ENCODE measurements around the gene GLT1D1. TPM values are rescaled to one million over a fixed set of nuclear protein-coding genes. Genes with fewer than 3 reads are reported as not detected.
A peak's percentile ranks its signal among the peaks of the same experiment; 100 is the strongest.

The GLT1D1 gene
- total and polyA plus RNA-seq, 2 of the 8 experiments (the other 6 are each of a cell fraction or from before 2014, with no cell fraction given), result 1.5 to 3.6 TPM

GRCh38 chr12:128938886-128939285 lies 85.6 kb downstream of the GLT1D1 start:
- Histone ChIP-seq H2BK120ac (replicated peaks; ENCODE audit: low read depth, low read length) (no peak overlapping the region), H3K27me3 (replicated peaks in 1 of 4; ENCODE audit: control insufficient read depth in 3 of 4, extremely low read depth in 1 of 4, insufficient read depth in 3 of 4, low read length in 3 of 4) (no peaks in the 10 kb centered on the region; a peak in 1 of 7 replicates), H4K8ac (ENCODE audit: extremely low read depth, insufficient read depth, low read length) (no peak overlapping the region), H3K56ac (replicated peaks; ENCODE audit: insufficient read length, low read depth, low read length) (no peak overlapping the region), H3K9me3 (ENCODE audit: insufficient read depth in 2 of 2, low read depth in 1 of 2, low read length in 1 of 2) (no peaks in the 10 kb centered on the region), H3K4ac (replicated peaks; ENCODE audit: insufficient read length, low read depth, low read length) (no peak overlapping the region), H3K4me2 (ENCODE audit: insufficient read depth in 1 of 2, low read depth in 2 of 2, low read length in 2 of 2) (no peak overlapping the region), H3K23ac (ENCODE audit: insufficient read length) (no peak overlapping the region), H3K79me1 (ENCODE audit: low read depth, low read length) (no peaks in the 10 kb centered on the region), H4K20me1 (replicated peaks in 1 of 2; ENCODE audit: control insufficient read depth in 1 of 2, insufficient read depth in 2 of 2, low read length in 2 of 2) (no peaks in the 10 kb centered on the region), H2AK5ac (ENCODE audit: low read depth, low read length) (no peak overlapping the region), H4K91ac (replicated peaks; ENCODE audit: insufficient read length, low read length) (no peak overlapping the region), H2BK20ac (ENCODE audit: low read length) (no peak overlapping the region), H3K27ac (ENCODE audit: low read depth, low read length) (no peak overlapping the region), H3K4me3 (ENCODE audit: extremely low read depth in 1 of 4, insufficient read depth in 2 of 4, low read depth in 3 of 4, low read length in 4 of 4) (no peak overlapping the region), H3K9ac (replicated peaks in 1 of 4; ENCODE audit: extremely low read depth in 1 of 4, low read depth in 3 of 4, low read length in 3 of 4) (no peak overlapping the region), H2AFZ (ENCODE audit: low read length) (no peak overlapping the region), H3K79me2 (ENCODE audit: control insufficient read depth in 1 of 2, insufficient read depth in 2 of 2, low read length in 2 of 2) (no peaks in the 10 kb centered on the region), H3K36me3 (ENCODE audit: control insufficient read depth in 2 of 4, insufficient read depth in 4 of 4, low read length in 3 of 4) (no peaks in the 10 kb centered on the region), H4K5ac (ENCODE audit: insufficient read length, low read depth, low read length) (no peak overlapping the region), H2BK15ac (ENCODE audit: low read length) (no peak overlapping the region), H3K14ac (ENCODE audit: insufficient read length) (no peak overlapping the region), H2BK5ac (ENCODE audit: low read depth, low read length) (no peak overlapping the region), H3K23me2 (ENCODE audit: low read depth, low read length) (no peaks in the 10 kb centered on the region), H3K18ac (ENCODE audit: extremely low read depth, low read length) (no peak overlapping the region), H2BK12ac (ENCODE audit: low read depth, low read length) (0 out of 2 replicates have a peak overlapping the region, but pooled peaks have one; percentile 17), H3K4me1 (replicated peaks in 1 of 4; ENCODE audit: control insufficient read depth in 3 of 4, insufficient read depth in 4 of 4, low read length in 3 of 4) (no peaks in the 10 kb centered on the region; a peak in 2 of 7 replicates)
- no peak for FAIRE-seq
- DNase-seq (ENCODE audit: low read depth in 1 of 2, low spot score in 2 of 2), result no peak
- ChIA-PET POLR2A (ENCODE audit: partially characterized antibody) (no interaction called here), CTCF (ENCODE audit: partially characterized antibody) (interaction anchor here (1.5 kb wide), 1 partner anchor 82 kb away, joined by 3 read pairs; no protein-coding TSS in a partner anchor)
- 90% methylated on average over 5 of the region's 5 CpGs; no CpG with 5 or more reads in 1 of the 2 experiments for WGBS, 2 experiments (ENCODE audit: extremely low coverage in 1 of 2, insufficient coverage in 1 of 2, insufficient read length in 1 of 2, insufficient replicate concordance in 2 of 2, low coverage in 1 of 2, low lambda C conversion rate in 2 of 2, missing lambda C conversion rate in 1 of 2)
- TF ChIP-seq JUN (IDR thresholded peaks at IDR 0.05; ENCODE audit: low read depth, low read length) (no peak), CEBPB (IDR thresholded peaks at IDR 0.05; ENCODE audit: low read depth, low read length) (peak; percentile 69; the same call in 1 of the 2 replicates), CHD2 (IDR thresholded peaks at IDR 0.05; ENCODE audit: low read length) (no peak), SIRT6 (IDR thresholded peaks at IDR 0.05; ENCODE audit: low read length) (no peak)

Measured in H1 (cell line).